ENCODE results near the gene DYTN.

DNA sequence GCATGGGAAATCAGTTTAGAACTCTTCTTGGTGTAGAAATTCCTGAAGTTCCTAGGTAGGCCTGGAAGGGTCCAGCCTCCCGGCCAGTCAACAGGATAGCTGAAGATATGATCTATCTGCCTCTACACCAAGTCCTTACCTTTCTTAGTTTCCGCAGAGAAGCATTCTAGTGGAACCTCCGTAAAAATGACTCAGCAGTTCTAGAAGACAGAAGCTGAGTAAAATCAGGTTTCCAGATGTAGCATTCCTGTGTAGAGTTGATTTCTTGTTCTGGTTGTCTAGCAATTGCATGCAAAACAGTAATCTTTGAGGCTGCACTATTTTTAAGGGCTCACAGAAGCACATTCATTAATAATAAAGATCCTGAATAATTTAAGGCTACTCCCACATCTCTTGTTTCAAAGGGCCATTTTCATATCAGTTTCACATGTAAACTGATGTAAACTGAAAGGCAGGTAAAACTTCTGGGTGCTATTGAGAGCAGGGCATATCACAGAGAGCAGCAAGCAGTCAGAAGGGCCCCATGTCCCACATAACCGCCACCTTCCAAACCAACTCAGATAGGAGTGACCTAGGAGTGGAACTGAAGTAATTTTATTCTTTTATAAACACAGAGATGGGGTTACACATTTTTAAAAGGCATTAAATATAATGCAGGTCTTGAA, 3.2 kb upstream of the DYTN start:
- TF ChIP-seq POLR2AphosphoS5 (IDR thresholded peaks at IDR 0.05) (no peak), EP300 (IDR thresholded peaks at IDR 0.05) (no peak)
- TF ChIP-seq, protein P1, sequence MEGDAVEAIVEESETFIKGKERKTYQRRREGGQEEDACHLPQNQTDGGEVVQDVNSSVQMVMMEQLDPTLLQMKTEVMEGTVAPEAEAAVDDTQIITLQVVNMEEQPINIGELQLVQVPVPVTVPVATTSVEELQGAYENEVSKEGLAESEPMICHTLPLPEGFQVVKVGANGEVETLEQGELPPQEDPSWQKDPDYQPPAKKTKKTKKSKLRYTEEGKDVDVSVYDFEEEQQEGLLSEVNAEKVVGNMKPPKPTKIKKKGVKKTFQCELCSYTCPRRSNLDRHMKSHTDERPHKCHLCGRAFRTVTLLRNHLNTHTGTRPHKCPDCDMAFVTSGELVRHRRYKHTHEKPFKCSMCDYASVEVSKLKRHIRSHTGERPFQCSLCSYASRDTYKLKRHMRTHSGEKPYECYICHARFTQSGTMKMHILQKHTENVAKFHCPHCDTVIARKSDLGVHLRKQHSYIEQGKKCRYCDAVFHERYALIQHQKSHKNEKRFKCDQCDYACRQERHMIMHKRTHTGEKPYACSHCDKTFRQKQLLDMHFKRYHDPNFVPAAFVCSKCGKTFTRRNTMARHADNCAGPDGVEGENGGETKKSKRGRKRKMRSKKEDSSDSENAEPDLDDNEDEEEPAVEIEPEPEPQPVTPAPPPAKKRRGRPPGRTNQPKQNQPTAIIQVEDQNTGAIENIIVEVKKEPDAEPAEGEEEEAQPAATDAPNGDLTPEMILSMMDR (IDR thresholded peaks at IDR 0.05): no peak
